Neural cell (in vitro differentiated cells): ENCODE data around the gene ENC1.

Source experiments
- CTCF ChIP-seq: fragments of 450-650 bp; IDR thresholded peaks from 2 replicates; pipeline ENCODE4 v1.5.1; 2014; ENCODE audit warnings: antibody characterized with exemption, mild to moderate bottlenecking, moderate library complexity; ENCODE audit not compliant: poor library complexity, severe bottlenecking
- EZH2 ChIP-seq: fragments of 200-600, 300-800 bp; shearing (Covaris generic), sonication (generic); IDR thresholded peaks from 2 replicates; pipeline ENCODE4 v1.6.1; 2014; ENCODE audit warnings: antibody characterized with exemption, low read length, borderline replicate concordance, mild to moderate bottlenecking; ENCODE audit not compliant: insufficient read depth, poor library complexity, severe bottlenecking
- SMC3 ChIP-seq: fragments of 450-650 bp; conservative IDR thresholded peaks from 2 replicates; pipeline ENCODE4 v1.6.1; 2014; ENCODE audit warnings: antibody characterized with exemption, mild to moderate bottlenecking, moderate library complexity; ENCODE audit not compliant: poor library complexity

GRCh38 chr5:74633695-74634094 is 6.8 kb downstream of the ENC1 start:
- TF ChIP-seq CTCF (no peak), SMC3 (no peak), EZH2 (no peak)
